WTC11 (cell line): ENCODE measurements around the gene AKAP8.
"Not testable (repeated sequence)": the region's sequence is repeated elsewhere in the genome, so short reads cannot be mapped to it uniquely, and the experiment has no call there.

ENCODE experiments used
- TF ChIP-seq, protein P1 (sequence below): fragments of 200-600 bp; IDR thresholded peaks from 2 replicates; pipeline ENCODE4 v1.8.0; 2022; ENCODE audit warnings: antibody characterized with exemption
- TF ChIP-seq, protein P2 (sequence below): sonication (generic); formaldehyde crosslinking; IDR thresholded peaks from 2 replicates; pipeline ENCODE4 v1.8.0; 2022; ENCODE audit warnings: mild to moderate bottlenecking, missing genetic modification reagents
- TF ChIP-seq, protein P3 (sequence below): fragments of 250-450 bp; sonication (Bioruptor Pico); IDR thresholded peaks from 2 replicates; pipeline ENCODE4 v1.9.0; 2021; ENCODE audit warnings: mild to moderate bottlenecking
- TF ChIP-seq, protein P4 (sequence below): sonication (generic); formaldehyde crosslinking; IDR thresholded peaks from 2 replicates; pipeline ENCODE4 v1.8.1; 2022; ENCODE audit warnings: missing genetic modification reagents, borderline replicate concordance
- TF ChIP-seq, protein P5 (sequence below): sonication (generic); formaldehyde crosslinking; IDR thresholded peaks from 2 replicates; pipeline ENCODE4 v1.8.0; 2022; ENCODE audit warnings: mild to moderate bottlenecking, missing genetic modification reagents

DNA sequence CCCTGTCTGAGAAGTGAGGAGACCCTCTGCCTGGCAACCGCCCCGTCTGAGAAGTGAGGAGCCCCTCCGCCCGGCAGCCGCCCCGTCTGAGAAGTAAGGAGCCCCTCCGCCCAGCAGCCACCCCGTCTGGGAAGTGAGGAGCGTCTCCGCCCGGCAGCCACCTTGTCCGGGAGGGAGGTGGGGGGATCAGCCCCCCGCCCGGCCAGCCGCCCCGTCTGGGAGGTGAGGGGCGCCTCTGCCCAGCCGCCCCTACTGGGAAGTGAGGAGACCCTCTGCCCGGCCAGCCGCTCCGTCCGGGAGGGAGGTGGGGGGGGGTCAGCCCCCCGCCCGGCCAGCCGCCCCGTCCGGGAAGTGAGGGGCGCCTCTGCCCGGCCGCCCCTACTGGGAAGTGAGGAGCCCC is 16.5 kb downstream of the AKAP8 start:
- TF ChIP-seq, protein P1, sequence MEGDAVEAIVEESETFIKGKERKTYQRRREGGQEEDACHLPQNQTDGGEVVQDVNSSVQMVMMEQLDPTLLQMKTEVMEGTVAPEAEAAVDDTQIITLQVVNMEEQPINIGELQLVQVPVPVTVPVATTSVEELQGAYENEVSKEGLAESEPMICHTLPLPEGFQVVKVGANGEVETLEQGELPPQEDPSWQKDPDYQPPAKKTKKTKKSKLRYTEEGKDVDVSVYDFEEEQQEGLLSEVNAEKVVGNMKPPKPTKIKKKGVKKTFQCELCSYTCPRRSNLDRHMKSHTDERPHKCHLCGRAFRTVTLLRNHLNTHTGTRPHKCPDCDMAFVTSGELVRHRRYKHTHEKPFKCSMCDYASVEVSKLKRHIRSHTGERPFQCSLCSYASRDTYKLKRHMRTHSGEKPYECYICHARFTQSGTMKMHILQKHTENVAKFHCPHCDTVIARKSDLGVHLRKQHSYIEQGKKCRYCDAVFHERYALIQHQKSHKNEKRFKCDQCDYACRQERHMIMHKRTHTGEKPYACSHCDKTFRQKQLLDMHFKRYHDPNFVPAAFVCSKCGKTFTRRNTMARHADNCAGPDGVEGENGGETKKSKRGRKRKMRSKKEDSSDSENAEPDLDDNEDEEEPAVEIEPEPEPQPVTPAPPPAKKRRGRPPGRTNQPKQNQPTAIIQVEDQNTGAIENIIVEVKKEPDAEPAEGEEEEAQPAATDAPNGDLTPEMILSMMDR = not testable (repeated sequence)
- TF ChIP-seq, protein P2, sequence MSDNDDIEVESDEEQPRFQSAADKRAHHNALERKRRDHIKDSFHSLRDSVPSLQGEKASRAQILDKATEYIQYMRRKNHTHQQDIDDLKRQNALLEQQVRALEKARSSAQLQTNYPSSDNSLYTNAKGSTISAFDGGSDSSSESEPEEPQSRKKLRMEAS (CRISPR knock-in tag) = not testable (repeated sequence)
- TF ChIP-seq, protein P3, sequence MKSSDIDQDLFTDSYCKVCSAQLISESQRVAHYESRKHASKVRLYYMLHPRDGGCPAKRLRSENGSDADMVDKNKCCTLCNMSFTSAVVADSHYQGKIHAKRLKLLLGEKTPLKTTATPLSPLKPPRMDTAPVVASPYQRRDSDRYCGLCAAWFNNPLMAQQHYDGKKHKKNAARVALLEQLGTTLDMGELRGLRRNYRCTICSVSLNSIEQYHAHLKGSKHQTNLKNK (CRISPR knock-in tag) = not testable (repeated sequence)
- TF ChIP-seq, protein P4, sequence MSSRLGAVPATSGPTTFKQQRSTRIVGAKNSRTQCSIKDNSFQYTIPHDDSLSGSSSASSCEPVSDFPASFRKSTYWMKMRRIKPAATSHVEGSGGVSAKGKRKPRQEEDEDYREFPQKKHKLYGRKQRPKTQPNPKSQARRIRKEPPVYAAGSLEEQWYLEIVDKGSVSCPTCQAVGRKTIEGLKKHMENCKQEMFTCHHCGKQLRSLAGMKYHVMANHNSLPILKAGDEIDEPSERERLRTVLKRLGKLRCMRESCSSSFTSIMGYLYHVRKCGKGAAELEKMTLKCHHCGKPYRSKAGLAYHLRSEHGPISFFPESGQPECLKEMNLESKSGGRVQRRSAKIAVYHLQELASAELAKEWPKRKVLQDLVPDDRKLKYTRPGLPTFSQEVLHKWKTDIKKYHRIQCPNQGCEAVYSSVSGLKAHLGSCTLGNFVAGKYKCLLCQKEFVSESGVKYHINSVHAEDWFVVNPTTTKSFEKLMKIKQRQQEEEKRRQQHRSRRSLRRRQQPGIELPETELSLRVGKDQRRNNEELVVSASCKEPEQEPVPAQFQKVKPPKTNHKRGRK (CRISPR knock-in tag) = not testable (repeated sequence)
- TF ChIP-seq, protein P5, sequence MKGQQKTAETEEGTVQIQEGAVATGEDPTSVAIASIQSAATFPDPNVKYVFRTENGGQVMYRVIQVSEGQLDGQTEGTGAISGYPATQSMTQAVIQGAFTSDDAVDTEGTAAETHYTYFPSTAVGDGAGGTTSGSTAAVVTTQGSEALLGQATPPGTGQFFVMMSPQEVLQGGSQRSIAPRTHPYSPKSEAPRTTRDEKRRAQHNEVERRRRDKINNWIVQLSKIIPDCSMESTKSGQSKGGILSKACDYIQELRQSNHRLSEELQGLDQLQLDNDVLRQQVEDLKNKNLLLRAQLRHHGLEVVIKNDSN (CRISPR knock-in tag) = not testable (repeated sequence)
